ENCODE measurements around the gene EPHA1.
"Not testable (repeated sequence)": the region's sequence is repeated elsewhere in the genome, so short reads cannot be mapped to it uniquely, and the experiment has no call there.

Gene EPHA1

GRCh38 chr7:143405173-143406001, 3.3 kb downstream of the EPHA1 start:
- no peak for DNase-seq (ENCODE audit: low read depth in 1 of 2, low spot score in 1 of 2)

GRCh38 chr7:143402233-143402632, 6.4 kb downstream of the EPHA1 start:
- not testable (repeated sequence) for DNase-seq (ENCODE audit: low read depth in 1 of 2, low spot score in 1 of 2)

DNA sequence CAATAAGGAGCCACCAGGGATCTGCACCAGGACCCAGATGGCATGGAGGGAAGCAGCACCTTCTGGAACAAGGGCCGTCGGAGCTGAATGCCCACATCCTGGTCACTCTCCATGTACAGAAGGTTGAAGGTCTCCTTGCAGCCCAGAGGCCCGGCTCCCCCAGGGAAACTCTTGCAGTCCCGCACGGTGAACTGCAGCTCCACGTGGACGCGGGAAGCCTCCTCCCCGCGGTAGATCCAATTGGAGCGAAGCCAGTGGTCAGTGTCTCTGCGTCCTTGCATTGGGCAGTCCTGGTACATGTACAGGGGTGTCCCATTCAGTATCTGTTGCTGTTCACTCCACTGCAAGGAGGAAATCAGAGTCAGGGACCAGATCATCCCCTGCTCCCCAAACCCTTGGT, 7.4 kb downstream of the EPHA1 start:
- no peak for DNase-seq (ENCODE audit: low read depth in 1 of 2, low spot score in 1 of 2)

DNA sequence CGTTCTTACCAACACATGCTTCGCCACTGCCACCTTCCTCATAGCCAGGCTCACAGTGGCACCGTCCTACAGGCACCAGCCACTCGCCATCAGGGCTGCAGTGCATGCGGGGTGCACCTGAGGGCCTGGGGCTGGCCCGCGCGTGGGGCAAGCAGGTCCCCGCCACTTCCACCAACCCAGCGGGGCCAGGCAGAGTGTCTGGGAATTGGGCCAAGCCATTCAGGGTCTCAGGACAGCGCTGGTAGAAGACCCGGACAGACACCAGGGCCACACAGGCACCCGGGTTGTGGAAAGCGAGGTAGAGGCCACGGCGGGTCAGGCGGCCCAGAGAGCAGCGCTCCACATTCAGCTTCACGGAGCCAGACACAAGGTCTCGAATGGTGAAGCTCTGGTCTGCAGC, 9.0 kb downstream of the EPHA1 start:
- no peak for DNase-seq (ENCODE audit: low read depth in 1 of 2, low spot score in 1 of 2)

- DNase-seq (ENCODE audit: low read depth in 1 of 2, low spot score in 1 of 2), result no peak
Observed at GRCh38 chr7:143399151-143399550, 9.5 kb downstream of the EPHA1 start.

DNA sequence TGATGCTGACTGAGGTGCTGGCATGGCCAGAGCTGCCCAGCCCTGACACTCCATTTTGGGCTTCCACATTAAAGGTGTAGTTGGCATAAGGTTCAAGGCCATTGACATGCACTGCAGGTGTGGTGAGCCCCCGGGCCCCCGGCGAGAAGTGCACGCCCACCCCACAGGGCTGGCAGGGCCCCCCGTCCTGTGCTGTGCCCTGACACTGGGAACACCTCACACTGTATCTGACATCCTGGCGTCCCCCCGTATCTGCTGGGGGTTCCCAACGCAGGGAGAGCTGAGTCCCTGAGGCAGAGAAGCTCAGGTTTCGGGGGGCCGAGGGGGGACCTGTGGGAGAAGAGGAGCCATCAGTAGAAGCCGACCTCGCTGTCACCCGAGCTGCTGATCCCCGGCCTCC, 10.0 kb downstream of the EPHA1 start:
- no peak for DNase-seq (ENCODE audit: low read depth in 1 of 2, low spot score in 1 of 2)

GRCh38 chr7:143397710-143398530, 10.7 kb downstream of the EPHA1 start:
- DNase-seq (ENCODE audit: low read depth in 1 of 2, low spot score in 1 of 2), result no peak

- DNase-seq (ENCODE audit: low read depth in 1 of 2, low spot score in 1 of 2), result no peak
Observed at GRCh38 chr7:143396625-143397556, 11.8 kb downstream of the EPHA1 start.

- no peak for DNase-seq (ENCODE audit: low read depth in 1 of 2, low spot score in 1 of 2)
Observed at GRCh38 chr7:143396182-143396581, 12.5 kb downstream of the EPHA1 start.

DNA sequence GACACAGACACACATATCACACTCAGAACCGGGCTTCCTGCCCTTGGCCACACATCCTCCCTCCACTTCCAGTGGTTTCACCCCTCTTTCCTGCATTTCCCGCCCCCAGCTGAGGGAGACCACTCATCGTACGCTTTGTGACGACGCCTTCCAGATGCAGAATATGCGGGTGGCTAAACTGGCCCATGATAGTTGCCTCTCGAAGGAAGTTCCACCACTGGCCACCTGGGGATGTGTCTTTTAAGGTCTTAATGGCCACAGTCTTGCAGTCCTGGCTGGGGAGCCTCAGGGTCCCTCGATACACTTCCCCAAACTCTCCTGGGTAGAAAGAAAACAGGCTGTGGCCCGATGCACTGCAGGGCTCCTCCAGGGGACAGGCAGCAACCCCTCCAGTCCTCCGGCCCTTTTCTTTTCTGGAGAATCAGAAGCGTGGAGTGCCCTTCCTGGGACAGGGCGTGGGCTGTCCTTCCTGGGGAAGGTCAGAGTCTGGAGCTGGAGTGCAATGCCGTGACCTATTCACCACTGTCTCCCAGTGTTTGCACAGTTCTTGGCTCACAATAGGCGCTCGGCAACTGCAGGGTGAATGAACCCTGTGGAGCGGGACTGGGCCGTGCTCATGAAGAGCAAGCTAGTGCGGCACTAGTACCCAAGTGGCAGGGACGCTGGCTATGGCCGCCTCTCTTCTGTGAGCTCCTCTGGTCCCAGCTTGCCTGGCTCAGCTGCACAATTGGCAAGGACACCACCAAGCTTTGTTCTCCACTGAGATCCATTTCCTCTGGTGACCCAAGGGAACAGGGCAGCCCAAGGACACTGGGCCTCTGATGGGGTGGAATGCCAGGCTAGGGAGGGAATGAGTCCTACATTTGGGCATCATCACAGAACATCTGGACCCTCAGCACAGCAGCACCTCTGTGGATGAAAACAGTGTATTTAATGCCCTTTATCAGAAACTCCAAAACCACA, 13.2 kb downstream of the EPHA1 start:
- DNase-seq (ENCODE audit: low read depth in 1 of 2, low spot score in 1 of 2), result no peak

DNA sequence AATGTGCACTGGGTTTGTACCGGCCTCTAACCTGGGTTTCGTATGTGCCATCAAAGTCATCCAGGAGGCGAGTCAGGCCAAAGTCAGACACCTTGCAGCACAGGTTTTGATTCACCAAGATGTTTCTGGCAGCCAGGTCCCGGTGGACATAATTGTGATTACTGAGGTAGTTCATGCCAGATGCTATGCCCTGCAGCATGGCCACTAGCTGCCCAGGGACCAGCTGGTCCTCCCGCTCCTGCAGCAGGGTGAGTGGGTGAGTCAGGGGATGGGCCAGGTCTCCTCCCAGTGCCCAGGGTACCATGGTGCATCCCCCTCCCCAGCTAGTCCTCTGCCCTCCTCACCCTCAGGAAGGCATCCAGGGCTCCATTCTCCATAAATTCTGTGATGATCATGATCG, 13.9 kb downstream of the EPHA1 start:
- no peak for DNase-seq (ENCODE audit: low read depth in 1 of 2, low spot score in 1 of 2)

DNA sequence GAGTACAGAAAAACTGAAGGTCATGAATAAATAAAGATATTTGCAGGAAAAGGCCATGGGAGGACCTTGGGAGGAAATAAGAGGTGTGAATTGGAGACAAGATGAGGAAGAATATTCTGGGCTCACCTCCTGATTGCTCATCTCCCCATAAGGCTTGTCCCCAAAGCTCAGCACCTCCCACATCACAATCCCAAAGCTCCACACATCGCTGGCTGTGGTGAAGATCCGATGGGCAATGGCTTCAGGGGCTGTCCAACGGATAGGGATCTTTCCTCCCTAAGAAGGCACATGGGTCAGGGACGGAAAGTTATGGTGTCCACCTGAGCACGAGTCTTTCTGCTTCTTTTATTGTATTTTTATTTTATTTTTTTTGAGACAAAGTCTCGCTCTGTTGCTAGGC, 14.6 kb downstream of the EPHA1 start:
- no peak for DNase-seq (ENCODE audit: low read depth in 1 of 2, low spot score in 1 of 2)

- no peak for DNase-seq (ENCODE audit: low read depth in 1 of 2, low spot score in 1 of 2)
Observed at GRCh38 chr7:143393267-143394041, 15.2 kb downstream of the EPHA1 start.

- DNase-seq (ENCODE audit: low read depth in 1 of 2, low spot score in 1 of 2), result no peak
Observed at GRCh38 chr7:143392875-143393266, 15.8 kb downstream of the EPHA1 start.

GRCh38 chr7:143392427-143392826, 16.2 kb downstream of the EPHA1 start:
- DNase-seq (ENCODE audit: low read depth in 1 of 2, low spot score in 1 of 2), result not testable (repeated sequence)

GRCh38 chr7:143391462-143392404, 16.9 kb downstream of the EPHA1 start:
- no peak for DNase-seq (ENCODE audit: low read depth in 1 of 2, low spot score in 1 of 2)

GRCh38 chr7:143390773-143391317, 17.8 kb downstream of the EPHA1 start:
- DNase-seq (ENCODE audit: low read depth in 1 of 2, low spot score in 1 of 2), result no peak
